ENCODE results near the gene UGT1A6.
"Not testable (repeated sequence)": the region's sequence is repeated elsewhere in the genome, so short reads cannot be mapped to it uniquely, and the experiment has no call there.

The UGT1A6 gene

DNA sequence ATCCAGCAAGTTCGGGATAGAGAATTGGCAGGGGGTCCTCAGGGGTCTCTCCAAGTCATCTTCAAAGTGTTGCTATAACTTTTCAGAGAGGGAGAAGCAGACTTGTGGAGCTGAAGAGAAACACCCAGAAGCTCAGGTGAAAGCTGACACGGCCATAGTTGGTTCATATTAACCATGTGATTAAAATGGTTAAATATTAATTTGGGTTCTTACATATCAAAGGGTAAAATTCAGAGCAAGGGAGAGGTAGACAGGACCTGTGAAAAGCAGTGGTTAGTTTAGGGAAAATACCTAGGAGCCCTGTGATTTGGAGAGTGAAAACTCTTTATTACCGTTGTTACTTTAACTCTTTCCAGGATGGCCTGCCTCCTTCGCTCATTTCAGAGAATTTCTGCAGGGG, at the start of gene UGT1A6:
TSS of gene UGT1A6 (plus strand) at position 243 of the 400 bp plus-strand sequence. CDS start at position 358, 115 bp downstream.
- no peak for DNase-seq

DNA sequence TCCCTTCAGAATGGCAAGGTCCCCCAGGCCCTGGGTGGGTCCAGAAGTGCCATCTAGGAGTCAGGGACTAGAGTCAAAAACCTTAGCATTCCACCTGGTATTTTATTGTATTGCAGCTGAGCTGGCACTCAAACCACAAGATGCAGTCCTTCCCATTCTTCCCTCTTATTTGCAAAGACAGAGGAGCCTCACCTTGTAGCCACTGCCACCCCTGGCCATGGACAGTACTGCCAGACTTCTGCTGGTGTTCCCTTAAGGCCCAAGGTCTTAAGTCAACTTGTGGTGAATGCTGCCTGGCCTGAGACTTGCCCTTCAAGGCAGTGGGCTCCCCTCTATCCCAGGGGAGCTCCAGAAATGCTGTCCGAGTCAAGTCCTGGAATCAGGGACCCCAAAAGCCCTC, 49.6 kb upstream of the UGT1A6 start:
- no peak for DNase-seq

DNA sequence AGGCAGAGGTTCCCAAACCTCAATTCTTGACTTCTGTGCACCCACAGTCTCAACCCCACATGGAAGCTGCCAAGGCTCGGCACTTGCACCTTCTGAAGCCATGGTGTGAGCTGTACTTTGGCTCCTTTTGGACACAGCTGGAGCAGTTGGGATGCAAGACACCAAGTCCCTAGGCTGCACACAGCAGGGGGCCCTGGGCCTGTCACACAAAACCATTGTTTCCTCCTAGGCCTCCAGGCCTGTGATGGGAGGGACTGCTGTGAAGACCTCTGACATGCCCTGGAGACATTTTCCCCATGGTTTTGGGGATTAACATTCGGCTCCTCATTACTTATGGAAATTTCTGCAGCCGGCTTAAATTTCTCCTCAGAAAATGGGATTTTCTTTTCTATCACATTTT, 46.7 kb upstream of the UGT1A6 start:
- not testable (repeated sequence) for DNase-seq

DNA sequence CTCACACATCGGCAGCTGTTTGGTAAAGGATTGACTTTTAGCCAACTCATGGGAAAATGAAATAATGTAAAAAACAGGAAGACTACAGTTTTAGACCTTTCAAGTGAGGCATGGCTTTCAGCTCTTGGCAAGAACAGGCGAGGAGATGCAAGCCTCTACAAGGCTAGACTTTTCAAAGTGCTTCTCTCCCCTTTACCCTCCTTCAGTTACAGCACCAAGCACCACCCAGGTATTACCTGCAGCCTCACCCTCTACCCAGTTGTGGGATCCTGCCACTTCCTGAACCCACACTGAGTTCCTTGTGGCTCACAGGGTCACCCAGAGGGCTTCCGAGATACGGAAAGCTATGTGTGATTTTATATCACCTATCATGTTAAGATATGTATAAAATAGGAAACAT, 41.7 kb upstream of the UGT1A6 start:
- no peak for DNase-seq

DNA sequence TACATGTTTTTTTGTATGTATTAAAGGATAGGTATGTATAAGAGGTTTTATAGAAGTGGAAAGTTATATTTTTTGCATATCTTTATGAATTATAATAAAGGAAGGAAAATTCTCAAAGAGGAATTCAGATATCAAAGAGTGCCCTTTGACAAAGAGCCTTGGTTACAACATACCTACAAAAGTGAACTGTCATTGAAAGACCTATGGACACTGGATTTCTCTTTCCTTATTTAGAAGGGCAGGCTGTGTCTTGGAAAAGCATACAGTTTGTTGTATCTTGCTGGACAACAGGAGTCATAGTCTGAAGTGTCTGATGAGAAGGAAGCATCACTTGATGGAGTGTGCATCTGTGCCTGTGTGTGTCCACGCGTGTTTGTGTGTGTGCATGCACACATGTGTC, 41.3 kb upstream of the UGT1A6 start:
- DNase-seq, result no peak

DNA sequence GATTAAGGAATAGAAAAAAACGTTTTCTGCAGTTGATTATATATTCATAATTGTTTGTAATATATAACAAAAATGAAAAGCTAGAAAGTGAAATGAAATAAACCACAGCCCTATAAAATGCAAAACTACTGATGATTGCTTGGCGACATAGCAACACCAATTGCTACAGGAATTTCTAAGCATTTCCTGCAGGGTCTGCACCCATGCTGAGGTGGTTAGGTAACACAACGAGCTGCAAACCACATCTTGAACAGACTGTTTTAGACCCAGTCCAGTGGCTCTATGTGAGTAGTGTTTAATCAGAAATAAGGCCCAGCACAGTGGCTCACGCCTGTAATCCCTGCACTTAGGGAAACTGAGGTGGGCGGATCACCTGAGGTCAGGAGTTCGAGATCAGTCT, 38.2 kb upstream of the UGT1A6 start:
- DNase-seq, result no peak

DNA sequence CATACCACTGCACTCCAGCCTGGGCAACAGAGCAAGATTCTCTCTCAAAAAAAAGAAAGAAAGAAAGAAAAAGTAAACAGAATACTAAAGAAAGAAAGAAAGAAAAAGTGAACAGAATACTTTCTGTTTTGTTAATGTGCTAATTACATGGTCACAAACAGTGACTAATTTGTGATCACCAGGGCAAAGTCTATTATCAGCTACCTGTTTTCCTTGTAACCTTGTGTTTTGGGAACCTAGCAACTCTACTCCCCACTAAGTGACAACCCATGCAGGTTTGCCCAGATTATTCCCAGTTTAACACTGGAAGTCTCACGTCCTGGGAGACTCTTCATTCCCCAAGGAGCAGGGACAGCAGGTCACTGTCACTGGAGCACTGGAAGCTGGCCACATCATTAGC, 37.6 kb upstream of the UGT1A6 start:
- DNase-seq, result no peak

DNA sequence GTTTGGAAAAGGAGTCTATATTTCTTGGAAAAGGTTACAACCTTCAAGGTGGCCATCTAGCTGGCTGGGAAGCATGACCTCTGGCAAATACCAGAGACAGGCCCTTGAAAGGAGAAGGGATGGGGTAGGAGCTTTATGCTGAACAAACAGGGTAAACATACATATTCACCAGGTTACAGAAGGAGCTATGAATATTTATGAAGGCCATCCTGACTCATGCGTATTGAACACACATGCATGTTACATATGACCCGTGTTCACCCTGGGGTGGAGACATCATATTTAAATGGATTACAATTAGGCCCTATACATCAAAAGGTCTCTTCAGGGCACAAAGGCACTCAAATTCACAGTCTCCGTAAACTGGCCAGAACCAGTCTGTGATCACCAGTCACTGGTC, 36.7 kb upstream of the UGT1A6 start:
- not testable (repeated sequence) for DNase-seq

DNA sequence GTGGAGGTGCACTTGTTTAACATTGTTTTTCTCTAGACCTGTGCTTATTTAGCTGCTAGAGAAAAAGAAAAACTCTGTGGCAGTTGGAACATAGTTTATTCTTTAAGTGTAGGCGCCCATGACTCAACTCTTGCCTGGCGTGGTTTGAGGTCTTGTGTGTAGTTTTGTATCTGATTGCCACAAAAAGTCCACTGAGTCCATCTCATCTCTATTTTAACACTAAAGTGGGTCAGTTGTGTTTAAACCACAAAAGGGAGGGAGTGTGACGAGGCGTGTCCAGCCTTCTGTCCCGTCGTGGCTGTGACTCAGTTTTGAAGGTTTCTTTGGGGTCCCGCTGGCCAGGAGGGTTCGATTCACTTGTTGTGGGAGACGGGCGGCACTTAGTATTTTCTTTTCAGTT, 36.2 kb upstream of the UGT1A6 start:
- no peak for DNase-seq

DNA sequence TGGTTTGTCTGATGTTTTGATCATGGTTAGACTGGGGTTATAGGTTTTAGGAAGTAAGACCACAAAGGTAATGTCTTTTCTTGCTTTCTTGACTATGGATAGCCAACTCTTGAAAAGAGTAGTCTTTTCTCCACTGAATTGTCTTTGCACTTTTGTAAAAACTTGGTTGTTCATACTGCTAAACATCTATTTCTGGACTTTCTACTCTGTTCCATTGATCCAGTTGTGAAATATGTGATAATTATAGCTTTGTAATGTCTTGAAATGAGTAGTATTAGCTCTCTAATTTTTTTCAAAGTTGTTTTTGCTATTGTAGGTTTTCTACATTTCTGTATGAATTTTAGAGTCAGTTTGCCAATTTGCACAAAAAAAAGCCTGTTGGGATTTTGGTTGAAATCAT, 34.1 kb upstream of the UGT1A6 start:
- no peak for DNase-seq

DNA sequence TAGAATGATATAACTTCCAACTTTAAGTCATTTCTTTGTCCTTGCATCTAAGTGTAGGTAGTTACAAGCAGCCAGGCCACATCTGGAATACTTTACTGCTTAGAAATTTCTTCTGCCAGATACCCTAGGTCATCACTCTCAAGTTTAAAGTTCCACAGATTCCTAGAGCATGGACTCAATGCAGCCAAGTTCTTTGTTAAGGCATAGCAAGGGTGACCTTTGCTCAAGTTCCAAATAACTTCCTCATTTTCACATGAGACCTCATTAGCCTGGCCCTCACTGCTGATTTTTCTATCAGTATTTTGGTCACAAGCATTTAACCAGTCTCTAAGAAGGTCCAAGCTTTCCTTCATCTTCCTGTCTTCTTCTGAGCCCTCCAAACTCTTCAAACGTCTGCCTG, 28.8 kb upstream of the UGT1A6 start:
- DNase-seq, result no peak

DNA sequence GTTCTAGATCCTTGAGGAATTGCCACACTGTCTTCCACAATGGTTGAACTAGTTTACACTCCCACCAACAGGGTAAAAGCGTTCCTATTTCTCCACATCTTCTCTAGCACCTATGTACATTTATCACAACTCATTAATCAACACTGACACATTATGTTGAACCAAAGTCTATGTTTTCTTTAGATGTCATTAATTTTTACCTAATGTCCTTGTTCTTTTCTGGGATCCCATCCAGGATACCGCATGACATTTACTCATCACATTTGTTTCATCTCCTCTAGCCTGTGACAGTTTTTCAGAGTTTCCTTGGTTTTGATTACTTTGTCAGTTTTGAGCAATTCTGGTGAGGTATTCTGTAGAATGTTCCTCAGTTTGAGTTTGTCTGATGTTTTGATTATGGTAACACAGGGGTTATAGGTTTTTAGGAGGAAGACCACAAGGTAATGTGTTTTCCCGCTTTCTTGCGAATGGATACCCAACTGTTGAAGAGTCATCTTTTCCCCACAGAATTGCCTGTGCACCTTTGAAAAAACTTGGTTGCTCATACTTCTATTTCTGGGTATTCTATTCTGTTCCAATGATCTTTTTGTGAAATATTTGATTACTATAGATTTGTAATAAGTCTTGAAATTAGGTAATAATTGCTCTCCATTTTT, 24.0 kb upstream of the UGT1A6 start:
- DNase-seq, result no peak

DNA sequence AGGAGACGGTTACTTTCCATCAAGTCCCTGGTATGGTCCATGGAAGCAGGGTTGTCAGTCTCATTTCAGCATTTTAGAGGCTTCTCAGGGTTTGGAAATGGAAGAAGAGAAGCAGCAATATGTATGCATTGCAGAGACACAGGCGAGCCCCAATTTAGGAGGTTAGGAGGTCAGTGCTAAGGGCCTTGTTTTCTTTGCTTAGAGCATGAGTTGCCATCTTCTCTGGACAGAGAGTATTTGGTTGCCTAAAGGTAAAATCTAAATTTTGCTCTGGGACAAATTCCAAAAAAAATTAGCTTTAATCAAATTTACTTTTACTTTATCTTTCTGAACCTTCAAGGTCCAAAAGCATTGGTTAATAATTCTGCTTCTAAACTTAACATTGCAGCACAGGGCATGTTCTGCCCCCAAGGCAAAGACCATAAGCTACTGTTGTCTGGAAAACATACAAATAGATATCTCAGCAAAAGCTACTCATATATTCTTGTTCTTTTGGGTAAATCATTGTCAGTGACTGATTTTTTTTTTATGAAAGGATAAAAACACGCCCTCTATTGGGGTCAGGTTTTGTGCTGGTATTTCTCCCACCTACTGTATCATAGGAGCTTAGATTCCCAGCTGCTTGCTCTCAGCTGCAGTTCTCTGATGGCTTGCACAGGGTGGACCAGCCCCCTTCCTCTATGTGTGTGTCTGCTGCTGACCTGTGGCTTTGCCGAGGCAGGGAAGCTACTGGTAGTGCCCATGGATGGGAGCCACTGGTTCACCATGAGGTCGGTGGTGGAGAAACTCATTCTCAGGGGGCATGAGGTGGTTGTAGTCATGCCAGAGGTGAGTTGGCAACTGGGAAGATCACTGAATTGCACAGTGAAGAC, 21.2 kb upstream of the UGT1A6 start, which contains the start of gene UGT1A9:
TSS of gene UGT1A9 (plus strand) at position 609 of the 872 bp plus-strand sequence. CDS start at position 646, 37 bp downstream.
- DNase-seq, result no peak

DNA sequence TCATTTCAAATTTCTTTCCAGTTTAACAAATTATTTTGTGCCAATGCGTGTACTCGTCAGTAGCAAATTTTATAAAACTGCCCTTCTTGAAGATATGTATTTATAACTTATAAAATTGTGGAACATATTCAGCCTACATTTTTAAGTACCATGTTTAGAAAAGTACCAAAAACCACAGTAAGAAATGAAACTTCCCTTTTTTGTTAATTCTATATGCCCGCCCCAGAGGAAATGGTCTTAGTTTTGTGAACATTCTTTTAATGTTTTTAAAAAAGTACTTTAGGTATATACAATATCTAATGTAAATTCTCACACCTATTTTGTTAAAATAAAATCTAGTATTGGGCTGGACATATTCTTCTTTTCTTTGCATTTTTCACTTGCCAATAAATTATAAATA, 19.8 kb upstream of the UGT1A6 start:
- no peak for DNase-seq

DNA sequence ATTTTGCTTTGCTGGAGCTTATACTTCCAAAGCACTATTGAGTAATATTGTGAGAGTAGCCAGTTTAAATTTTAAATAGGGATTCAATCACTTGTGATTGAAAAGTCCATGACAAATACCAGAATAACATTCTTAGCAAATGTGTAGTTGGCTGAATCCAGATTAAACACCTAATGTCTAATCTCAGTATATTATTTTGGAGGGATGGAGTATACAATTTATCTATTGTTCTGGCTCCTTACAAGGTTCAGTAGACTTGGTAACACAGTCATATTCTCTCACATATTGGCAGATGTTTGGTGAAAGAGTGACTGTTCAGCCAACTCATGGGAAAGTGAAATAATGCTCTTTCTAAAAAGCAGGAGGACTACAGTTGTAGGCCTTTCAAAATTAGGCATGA, 18.8 kb upstream of the UGT1A6 start:
- DNase-seq, result no peak

DNA sequence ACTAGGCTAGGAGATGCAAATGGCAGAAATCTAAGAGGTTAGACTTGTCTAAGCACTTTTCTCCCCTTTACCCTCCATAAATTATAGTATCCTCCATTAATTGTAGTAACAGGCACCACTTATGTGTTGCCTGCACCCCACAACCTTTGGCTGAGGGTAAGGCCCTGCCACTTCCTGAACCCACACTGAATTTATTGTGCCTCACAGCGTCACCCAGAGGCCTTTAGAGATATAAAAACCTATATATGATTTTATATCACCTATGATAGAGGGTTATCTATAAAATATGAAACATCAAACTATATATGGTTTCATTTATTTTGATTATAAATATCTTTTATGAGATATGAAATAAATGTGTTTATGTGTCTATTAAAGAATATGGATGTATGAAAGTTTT, 18.4 kb upstream of the UGT1A6 start:
- no peak for DNase-seq

DNA sequence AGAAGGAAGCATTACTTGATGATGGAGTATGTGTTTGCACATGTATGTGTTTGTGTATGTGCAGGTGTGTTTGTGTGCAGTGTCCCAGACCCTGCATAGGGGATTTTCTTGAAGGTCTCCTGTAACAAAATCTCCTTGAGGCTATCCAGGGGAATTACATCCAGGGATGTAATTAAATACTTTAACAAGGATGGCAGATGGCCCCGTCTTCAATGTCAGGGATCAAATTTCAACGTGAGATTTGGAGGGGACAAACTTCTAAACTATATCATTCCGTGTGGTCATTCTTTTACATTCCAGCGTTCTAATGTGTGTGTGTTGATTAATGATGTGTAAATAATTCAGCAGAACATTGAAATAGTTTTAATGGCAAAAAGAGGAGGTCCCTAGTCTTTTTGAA, 17.7 kb upstream of the UGT1A6 start:
- no peak for DNase-seq

DNA sequence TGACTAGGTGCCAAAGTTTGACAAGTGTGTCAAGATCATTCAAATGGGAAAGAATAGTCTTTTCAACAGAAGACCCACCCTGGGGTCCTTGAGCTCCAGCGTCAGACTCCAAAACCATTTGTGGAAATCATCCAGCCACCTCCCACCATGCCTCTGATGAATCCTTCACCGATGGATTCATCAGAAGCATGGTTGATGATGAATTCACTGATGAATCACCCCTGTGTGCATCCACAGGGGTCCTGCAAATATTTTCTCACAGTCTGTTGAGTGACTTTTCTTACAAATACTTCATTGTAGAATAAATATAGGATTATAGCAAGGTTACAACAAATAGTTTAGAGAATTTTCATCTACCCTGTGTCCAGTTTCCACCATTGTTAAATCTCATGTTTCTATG, 16.6 kb upstream of the UGT1A6 start:
- DNase-seq, result no peak

DNA sequence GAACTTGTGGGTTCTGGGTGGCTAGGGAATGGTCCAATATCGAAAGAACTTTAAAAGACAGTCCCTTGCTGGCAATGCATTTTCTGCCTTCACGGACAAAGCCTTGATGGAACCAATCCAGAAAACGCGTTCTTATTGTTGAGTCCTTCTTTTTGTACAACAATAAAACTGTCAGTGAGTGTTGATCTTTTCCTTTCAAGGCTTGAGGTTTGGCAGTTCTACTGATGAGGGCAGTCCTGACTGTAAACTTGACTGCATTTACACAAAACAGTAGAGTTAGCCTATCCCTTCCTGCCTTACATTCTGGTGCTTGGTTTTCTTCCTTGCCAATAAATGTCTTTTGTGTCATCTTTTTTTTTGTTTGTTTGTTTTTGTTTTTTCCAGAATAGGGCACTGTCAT, 13.5 kb upstream of the UGT1A6 start:
- no peak for DNase-seq

DNA sequence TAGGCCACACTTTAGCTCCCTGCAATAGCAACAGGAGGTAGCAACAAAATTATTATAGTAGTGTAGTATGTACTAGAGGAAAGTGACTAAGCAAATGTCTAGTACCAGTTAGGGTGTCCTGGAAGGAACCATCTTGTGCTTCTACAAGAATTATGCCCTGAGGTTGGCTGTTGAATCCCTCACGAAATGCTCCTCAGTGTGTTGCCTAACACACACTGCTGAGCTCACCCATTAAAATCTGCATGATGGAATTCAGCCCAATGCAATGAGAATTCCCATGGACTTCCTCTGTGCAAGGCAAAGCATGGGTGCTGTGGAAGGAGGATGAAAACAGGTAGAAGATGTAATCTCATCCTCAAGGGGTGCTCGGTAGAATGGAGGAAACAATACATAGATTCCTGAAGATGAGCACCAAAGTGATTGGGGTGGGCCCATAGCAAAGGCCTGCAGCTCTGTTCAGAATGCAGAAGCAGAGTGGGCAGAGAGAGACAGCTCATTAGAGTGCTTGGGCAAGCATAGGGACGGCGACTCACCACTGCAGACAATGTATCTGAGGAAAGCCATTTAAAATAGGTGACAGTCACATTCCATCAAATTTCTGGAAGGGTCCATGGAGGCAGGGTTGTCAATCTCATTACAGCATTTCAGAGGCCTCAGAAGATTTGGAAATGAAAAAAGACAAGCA, 12.2 kb upstream of the UGT1A6 start:
- peak; percentile 46 to 56 (median 48) for DNase-seq

DNA sequence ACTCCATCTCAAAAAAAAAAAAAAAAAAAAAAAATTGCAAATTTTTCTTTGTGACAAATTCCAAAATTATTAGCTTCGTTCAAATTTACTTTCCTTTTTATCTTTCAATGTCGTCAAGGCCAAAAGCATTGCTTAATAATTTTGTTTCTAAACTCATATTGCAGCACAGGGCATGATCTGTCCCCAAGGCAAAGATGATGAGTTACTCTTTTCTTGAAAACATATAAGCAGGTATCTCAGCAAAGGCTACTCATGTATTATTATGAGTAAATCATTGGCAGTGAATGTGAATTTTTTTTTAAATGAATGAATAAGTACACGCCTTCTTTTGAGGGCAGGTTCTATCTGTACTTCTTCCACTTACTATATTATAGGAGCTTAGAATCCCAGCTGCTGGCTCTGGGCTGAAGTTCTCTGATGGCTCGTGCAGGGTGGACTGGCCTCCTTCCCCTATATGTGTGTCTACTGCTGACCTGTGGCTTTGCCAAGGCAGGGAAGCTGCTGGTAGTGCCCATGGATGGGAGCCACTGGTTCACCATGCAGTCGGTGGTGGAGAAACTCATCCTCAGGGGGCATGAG, 11.1 kb upstream of the UGT1A6 start, which contains the start of gene UGT1A7:
TSS of gene UGT1A7 (plus strand) at position 381 of the 579 bp plus-strand sequence. CDS start at position 418, 37 bp downstream.
- DNase-seq, result no peak

DNA sequence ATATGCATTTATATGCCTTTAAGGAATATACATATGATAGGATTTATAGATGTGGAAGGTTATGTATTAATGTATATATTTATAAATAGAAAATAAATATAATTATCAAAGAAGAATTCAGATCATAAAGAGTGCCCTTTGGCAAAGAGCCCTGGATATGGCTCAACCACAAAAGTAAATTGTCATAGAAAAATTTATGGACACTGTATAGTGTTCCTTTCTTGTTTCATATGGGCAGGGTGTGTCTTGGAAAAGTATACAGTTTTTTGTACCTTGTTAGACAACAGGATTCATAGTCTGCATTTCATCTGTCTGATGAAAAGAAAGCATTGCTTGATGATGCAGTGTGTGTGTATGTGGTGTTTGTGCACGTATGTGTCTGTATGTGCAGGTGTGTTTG, 8.1 kb upstream of the UGT1A6 start:
- no peak for DNase-seq

DNA sequence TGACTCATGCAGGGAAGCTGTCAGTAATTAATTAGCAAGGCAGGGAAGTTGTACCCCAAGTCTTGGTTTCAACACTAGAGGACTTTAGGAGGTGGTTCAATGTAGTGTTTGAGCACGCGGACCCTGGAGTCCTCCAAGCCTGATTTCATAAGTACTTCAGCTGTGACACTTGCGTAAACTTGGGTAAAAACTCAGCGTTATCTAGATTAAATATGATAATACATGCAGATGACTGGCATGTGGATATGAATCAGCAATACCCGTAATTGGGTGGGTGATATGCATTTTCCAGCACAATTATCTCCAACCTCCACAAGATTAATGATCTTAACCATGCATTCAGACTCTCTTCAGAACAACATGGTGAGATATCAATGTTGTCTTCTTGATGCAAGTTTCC, 5.8 kb upstream of the UGT1A6 start:
- no peak for DNase-seq
